Measurements from ENCODE around the gene GPC6.
"Not testable (repeated sequence)": the region's sequence is repeated elsewhere in the genome, so short reads cannot be mapped to it uniquely, and the experiment has no call there.

The GPC6 gene

GRCh38 chr13:94322925-94323763 is 1096.5 kb downstream of the GPC6 start:
- no peak for DNase-seq

- no peak for DNase-seq
These were observed 1097.5 kb downstream of the GPC6 start for GRCh38 chr13:94323764-94324758.

- DNase-seq: no peak
These were observed 1098.3 kb downstream of the GPC6 start for GRCh38 chr13:94324767-94325540.

- no peak for DNase-seq
These were observed 1099.0 kb downstream of the GPC6 start for GRCh38 chr13:94325650-94326049.

GRCh38 chr13:94327318-94327717 is 1100.7 kb downstream of the GPC6 start:
- DNase-seq: no peak

- no peak for DNase-seq
These were observed 1101.9 kb downstream of the GPC6 start for GRCh38 chr13:94328381-94329041.

GRCh38 chr13:94329277-94329676 is 1102.7 kb downstream of the GPC6 start:
- DNase-seq: no peak

- no peak for DNase-seq
These were observed 1103.3 kb downstream of the GPC6 start for GRCh38 chr13:94329754-94330551.

GRCh38 chr13:94330552-94331071 is 1104.0 kb downstream of the GPC6 start:
- no peak for DNase-seq

GRCh38 chr13:94331281-94331680 is 1104.7 kb downstream of the GPC6 start:
- DNase-seq: no peak

GRCh38 chr13:94332359-94333096 is 1105.9 kb downstream of the GPC6 start:
- no peak for DNase-seq

- no peak for DNase-seq
These were observed 1106.7 kb downstream of the GPC6 start for GRCh38 chr13:94333131-94333820.

- DNase-seq: no peak
These were observed 1109.3 kb downstream of the GPC6 start for GRCh38 chr13:94335761-94336526.

GRCh38 chr13:94339116-94339687 is 1112.6 kb downstream of the GPC6 start:
- no peak for DNase-seq

- no peak for DNase-seq
These were observed 1116.0 kb downstream of the GPC6 start for GRCh38 chr13:94342436-94343242.

- DNase-seq: no peak
These were observed 1116.6 kb downstream of the GPC6 start for GRCh38 chr13:94343243-94343585.

- DNase-seq: not testable (repeated sequence)
These were observed 1117.1 kb downstream of the GPC6 start for GRCh38 chr13:94343687-94344086.

All from NCI-H1048 (cell line).